GM18861 (cell line): Measurements from ENCODE around the gene ZNF490.
"Not testable (repeated sequence)": the region's sequence is repeated elsewhere in the genome, so short reads cannot be mapped to it uniquely, and the experiment has no call there.

Experiments used
- ATAC-seq: cut with Tn5 transposase; IDR thresholded peaks from one replicate; pipeline ENCODE4 v1.9.1; 2021; ENCODE audit not compliant: unreplicated experiment

The ZNF490 gene

DNA sequence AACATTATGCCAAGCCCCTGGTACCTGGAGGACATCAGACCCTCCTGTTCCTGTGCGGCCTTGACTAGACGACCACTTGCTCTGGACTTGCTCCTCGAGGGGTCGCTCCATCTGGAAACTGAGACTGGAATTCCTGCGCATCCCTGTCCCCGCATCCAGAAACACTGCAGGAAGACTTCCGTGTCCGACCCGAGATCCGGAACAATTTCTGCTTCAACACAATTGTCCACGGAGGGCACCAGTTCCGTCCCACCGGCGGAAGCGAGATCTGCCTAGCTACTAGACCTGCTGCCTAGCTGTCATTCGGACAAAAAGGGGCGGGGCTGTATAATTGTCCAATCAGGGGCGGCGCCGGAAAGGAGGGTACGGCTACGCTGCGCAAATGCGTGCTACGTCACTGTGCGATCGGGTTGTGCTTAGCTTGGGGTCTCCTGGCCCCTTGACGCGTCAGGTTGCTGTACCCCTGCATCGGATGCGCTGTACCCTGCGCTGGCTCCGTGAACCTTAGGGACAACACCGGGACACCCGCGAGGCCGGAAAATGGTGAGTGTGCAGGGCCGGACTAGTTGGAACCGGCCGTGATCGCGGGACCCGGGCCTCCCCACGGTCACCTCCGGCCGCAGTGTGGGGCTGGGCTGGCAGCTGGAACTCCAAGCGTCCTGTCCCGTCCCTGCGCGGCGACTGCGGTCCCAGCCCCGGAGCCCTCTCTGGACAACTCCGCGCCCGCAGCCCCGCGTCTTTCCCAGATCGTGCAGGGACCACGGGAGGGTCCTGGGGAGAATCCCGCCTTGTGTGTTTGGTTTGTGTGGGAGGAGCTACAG, at the start of gene ZNF490, which contains the start of gene ZNF791:
Gene ZNF490 (minus strand): TSS at position 274 of the 821 bp plus-strand sequence. CDS start 133 bp downstream, at position 141.
Gene ZNF791 (plus strand): TSS at position 381 of the 821 bp plus-strand sequence. CDS start 160 bp downstream, at position 541.
- ATAC-seq = peak; percentile 62

DNA sequence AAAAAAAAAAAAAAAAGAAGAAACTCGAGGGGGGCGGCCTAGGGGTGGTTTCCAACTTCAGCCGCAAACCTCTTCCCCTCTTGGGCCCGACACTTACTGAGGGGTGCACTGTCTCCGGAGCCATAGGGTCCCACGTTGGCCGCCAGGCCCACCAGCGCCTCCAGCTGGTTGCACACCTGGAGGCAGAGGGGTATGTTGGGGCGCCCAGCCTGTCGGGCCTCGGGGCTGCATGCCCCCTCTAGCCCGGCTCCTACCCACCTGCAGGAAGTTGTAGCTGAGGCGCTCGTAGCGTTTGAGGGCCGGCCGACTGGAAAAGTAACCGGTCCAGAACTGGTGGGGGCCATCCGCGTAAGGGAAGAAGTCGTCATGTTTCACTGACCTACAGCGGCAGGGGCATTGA, 47.4 kb upstream of the ZNF490 start:
- ATAC-seq = no peak

DNA sequence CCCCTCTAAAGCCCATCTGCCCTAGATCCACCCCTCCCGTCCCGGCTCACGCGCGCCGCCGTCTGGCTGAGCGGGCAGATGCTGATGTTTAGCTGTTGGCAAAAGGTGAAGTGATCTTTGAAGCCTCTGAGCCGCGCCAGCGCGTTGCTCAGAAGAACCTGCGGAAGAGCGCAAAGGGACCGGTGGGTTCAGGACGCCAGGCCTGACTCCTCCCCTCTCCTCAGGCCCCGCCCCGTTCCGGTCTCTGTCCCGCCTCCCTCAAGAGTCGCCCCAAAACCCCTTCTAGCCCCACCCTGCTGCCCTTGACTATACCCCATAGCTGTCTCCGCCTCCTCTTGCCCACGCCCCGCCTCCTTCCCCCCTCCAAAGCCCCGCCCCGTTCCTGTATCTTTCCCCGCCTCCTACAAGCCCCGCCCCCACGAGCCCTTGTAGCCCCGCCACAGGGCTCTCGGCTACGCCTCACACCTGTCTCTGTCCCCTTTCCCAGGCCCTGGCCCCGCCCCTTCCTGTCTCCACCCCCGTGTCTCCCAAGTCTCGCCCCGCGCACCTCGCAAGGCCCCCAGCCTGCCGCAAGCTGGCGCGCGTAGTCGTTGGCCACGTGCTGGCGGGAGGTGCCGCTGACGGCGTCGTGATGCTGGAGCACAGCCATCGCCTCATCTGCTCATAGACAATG, 46.4 kb upstream of the ZNF490 start:
- ATAC-seq = no peak

DNA sequence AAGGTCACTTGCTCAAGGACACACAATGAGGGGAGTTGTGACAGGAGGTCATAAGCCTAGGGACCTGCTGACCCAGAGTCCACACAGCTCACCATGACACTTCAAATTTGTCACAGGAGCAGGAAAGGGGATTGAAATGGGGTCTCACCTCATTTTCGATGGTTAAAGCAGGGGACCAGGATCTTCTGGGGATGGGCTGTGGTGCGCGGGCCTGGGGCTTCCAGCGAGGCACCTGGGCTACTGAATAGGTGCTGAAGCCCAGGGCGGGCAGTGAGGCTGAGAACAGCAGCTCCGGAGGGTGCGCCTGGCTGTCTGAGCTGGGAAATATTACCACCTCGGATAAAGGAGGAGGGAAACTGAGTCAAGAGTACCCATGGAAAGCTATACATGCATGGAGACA, 44.9 kb upstream of the ZNF490 start:
- no peak for ATAC-seq

DNA sequence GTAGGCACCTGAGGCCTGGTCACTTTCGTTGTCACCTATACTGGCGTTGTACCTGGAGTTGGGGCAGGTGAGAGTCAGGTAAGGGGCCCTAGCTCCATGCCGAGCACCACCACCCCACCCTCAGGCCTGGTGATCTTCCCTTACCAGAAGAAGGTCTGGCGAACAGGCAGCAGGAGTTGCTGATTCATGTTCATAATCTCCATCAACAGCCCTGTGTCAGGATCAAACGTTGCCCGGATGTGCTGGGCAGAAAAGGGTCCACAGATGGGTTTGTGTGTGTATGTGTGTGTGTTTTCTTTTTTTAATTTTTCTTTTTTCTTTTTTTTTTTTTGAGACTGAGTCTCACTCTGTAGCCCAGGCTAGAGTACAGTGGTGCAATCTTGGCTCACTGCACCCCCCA, 41.6 kb upstream of the ZNF490 start:
- no peak for ATAC-seq

DNA sequence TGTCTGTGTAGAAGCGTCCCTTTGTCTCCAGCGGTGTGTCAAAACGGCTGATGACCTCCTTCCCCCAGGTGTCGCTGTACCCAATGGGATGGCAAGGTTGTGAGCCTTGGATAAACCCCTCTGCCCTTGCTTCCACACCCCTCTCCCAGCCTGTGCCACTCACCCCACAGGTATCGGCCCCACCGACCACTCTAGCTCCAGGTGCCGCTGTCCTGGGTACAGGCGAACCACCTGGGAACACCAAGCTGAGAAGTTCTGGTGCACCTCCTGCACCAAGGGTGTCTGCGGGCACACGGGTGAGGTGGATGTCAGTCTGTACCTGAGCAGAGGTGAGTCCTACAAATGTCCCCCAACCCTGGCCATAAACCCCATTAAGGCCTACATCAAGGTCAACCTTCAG, 39.3 kb upstream of the ZNF490 start:
- ATAC-seq = no peak

DNA sequence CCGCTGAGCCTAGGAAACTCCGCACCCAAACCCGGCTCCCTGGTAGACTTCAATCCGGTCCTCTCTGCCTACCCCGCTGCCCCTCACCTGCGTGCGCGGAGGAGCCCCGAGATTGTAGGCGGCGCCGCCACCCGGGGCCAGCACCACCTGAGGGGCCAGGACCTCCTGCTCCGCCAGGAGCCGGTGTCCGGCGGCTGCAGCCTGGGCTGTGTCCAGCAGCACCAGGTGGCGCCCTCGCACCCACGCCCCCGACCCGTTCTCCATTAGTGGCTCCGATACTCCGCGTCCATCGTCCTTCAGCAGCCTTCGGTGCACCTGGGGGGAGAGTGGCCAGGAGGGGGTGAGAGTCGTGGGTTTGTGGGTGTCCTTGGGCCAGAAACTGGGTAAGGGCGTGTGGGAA, 37.5 kb upstream of the ZNF490 start:
- no peak for ATAC-seq

DNA sequence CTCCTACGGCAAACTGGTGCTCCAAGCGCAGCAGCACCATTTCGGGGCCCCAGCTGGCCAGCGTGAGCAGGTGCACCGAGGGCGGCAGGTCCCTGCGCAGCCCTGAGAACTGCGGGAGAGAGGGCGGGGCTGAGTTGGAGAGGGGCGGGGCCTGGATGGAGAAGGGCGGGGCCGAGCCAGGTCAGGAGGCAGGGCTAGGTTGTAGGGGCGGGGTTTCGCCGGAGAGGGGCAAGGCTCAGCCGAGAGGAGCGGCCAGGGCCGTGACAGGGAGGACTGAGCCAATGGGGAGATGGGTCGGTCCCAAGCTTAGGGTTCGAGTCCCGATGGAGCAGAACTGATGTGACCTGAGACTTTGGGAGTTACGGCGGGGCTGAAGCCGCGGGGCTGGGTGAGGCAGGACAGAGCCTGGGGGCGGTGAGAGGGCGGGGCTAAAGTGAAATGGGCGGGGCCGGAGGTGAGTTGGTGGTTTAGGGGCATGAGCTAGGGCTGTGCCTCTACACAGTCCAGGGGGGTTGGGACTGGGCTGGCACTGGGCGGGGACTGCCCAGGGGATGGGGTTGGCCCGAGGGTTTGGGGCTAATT, 37.0 kb upstream of the ZNF490 start:
- no peak for ATAC-seq

DNA sequence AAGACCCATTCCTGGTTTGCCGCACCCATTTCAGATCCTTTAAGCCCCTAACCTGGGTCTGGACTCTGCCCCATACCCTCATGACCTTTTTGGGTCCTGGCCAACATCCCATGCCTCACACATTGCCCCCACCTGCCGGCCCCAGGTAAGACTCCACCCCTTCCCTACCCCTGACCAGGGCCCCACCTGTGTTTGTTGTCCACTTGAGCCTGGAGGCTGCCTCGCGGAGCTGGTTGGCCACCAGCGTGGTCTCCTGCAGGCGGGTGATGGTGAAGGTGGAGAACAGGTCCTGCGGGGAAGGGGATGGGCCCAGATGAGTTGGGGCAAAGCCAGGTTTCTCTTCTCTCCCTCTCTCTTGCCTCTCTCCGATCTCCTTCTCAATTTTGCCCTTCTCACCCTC, 36.4 kb upstream of the ZNF490 start:
- ATAC-seq = no peak

DNA sequence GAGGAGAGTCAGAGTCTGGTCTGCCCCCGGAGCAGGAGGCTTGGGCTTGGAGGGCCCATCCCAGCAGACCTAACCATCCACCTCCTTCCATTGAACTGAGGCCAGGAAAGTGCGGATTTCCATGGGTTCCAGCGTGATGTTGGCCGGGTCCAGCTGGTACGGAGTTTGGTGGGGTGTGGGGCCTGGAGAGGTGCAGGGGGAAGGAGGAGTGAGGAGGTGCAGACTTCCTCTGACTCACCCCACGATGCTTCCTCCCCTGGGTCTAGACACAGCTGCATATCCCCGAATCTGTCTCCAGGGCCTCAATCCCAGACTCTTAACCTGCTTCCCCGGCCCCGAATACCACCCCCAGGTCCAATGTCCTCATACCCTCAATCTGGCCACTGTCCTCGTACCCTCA, 35.9 kb upstream of the ZNF490 start:
- no peak for ATAC-seq

DNA sequence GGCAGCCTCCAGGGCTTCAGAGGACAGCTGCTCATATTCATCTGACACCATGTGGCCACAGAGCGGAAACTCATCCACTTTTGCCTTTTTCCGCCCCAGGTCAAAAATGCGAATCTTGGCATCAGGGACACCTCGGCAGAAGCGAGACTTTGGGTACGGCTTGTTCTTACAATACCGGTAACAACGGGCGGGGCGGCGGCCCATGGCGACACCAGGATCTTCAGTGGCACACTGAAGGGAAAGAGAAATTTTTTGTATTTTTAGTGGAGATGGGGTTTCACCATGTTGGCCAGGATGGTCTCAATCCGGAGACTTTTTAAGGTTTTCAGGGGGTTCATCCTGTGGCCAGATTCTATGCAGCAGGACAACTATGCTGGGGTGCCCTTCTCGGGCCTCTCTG, 33.1 kb upstream of the ZNF490 start:
- ATAC-seq = not testable (repeated sequence)

DNA sequence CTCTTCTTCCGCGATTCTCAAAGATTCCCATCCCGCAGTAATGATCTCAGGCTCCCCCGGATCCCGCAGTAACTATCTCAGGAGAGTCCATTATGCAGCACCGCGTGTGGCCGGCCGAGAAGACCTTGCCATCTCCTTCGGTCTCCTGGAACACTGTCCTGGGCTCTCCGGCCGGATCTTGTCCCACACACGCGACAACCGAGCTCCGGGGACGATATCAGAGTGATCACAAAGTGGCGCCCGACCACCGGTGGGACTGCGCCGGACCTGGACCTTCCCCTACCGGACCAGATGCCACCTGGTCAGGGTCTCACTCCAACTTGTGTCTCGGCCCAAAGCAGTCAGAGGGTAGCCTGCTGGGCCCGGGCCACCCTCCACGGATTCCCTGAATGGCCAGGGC, 31.9 kb upstream of the ZNF490 start:
- no peak for ATAC-seq

DNA sequence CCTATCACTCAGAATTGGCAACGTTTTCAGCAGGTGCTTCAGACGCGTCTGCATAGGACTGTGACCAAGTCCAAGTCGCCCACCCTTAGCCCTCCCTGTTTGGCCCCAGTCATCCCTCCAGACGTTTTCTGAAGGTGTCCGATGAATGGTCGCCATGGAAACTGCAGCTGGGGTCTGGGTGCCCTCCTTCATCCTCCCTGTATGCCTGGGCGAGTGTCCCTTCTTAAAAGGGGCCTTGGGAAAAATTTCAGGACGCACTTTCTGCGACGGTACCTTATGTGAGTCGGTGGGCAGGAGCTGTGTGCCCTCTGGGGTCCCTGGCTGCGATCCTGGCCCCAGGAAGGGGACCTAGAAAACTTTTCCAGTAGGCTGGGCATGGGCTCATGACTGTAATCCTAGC, 30.8 kb upstream of the ZNF490 start:
- no peak for ATAC-seq

DNA sequence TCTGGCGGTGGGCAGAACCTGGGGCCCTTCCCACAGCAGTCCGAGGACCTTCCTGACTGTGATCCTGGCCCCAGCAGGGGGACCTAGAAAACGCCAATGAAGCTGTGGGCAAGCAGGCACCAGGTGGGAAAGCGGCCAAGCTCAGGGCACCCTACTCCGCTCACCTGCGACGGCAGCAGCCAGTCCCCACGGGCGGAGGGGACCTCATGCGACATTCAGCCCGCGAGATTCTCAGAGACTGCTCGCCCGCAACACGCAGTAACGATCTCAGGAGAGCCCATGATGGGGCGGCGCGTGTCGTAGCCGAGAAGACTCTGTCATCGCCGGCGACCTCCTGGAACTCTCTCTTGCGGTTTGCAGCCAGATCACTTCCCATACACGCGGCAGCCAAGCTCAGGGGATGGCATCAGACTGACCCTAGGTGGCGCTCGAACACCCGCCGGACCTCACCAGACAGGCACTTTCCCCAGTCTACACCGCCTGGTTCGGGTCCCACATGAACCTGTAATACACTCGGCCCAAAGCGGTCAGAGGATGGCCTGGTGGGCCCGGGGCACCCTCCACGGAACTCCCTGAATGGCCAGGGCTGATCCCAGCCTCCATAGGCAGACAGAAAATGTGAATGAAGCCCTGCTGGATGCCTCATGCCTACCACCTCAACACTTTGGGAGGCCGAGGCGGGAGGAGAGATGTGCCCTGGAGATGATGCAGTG, 29.4 kb upstream of the ZNF490 start:
- no peak for ATAC-seq

DNA sequence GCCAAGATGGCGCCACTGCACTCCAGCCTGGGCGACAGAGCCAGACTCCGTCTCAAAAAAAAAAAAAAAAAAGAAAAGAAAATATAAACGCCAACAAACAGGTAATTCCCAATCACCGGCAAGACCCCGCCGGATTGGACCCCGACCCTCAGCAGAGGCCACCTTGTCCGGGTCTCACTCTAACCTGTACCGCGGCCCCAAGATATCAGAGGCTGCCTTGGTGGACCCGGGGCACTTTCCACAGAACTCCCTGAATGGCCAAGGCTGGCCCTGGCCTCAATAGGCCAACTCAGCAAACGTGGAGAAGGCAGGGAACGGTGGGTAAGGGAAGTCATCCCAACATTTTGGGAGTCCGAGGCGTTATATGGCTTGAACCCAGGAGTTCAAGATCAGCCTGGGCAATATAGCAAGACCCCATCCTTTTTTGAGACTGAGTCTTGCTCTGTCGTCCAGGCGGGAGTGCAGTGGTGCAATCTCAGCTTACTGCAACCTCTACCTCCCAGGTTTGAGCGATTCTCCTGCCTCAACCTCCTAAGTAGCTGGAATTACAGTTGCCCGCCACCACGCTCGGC, 28.1 kb upstream of the ZNF490 start:
- ATAC-seq = no peak

DNA sequence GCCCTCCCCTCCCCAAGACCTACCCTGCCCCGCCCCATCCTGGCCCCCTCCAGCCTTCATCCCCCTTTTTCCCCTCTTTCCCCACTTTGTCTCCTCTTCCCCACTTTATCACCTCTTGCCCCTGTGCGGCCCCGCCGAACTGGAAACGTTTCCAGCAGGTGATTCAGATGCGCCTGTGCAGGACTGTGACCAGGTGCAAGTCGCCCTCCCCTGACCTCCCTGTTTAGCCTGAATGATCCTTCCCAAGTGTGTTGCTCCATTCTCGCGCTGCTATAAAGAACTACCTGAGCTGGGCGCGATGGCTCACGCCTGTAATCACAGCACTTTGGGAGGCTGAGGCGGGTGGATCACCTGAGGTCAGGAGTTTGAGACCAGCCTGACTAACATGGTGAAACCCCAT, 26.0 kb upstream of the ZNF490 start:
- ATAC-seq = no peak

DNA sequence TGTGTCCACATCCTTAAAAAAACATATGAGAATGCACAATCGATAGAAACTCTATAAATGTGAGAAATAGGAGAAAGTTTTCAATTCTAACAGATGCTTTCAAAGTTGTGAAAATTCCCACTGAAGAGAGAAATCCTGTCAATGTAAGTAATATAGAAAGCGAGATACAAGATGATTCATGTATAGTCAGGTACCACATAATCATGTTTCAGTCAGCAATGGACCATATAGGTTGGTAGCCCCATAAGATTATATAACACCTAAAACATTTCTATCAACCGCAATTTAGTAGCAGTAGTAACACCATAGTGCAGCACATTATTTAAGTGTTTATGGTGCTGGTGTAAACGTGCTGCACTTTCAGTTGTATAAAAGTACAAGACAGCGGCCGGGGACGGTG, 18.6 kb upstream of the ZNF490 start:
- ATAC-seq = no peak

DNA sequence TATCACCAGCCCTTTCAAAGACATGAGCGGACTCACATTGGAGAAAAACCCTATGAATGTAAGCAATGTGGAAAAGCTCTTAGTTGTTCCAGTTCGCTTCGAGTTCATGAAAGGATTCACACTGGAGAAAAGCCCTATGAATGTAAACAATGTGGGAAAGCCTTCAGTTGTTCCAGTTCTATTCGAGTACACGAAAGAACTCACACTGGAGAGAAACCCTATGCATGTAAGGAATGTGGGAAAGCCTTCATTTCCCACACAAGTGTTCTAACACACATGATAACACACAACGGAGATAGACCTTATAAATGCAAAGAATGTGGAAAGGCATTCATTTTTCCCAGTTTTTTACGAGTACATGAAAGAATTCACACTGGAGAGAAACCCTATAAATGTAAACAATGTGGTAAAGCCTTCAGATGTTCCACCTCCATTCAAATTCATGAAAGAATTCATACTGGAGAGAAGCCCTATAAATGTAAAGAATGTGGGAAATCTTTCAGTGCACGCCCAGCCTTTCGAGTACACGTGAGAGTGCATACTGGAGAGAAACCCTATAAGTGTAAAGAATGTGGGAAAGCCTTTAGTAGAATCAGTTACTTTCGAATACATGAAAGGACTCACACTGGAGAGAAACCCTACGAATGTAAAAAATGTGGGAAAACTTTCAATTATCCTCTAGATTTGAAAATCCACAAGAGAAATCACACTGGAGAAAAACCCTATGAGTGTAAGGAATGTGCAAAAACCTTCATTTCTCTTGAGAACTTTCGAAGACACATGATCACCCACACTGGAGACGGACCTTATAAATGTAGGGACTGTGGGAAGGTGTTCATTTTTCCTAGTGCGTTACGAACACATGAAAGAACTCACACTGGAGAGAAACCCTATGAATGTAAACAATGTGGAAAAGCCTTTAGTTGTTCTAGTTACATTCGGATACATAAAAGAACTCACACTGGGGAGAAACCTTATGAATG, 17.7 kb upstream of the ZNF490 start:
- no peak for ATAC-seq

DNA sequence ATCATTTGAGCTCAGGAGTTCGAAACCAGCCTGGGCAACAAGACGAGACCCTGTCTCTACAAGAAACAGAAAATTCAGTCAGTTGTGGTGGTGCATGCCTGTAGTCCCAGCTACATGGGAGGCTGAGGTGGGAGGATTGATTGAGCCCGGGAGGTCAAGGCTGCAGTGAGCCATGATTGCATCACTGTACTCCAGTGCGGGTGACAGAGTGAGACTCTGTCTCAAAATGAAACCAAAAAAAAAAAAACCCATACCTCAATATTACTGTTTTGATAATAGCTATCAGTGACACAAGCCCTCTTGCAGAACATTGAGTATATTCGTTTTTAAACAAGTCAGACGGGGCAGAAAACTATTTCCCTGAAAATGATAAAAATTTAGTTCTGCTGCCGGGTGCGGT, 16.3 kb upstream of the ZNF490 start:
- ATAC-seq = no peak
